Caco-2 (cell line): ENCODE results near the gene RBM4B. TPM values are rescaled to one million over a fixed set of nuclear protein-coding genes. Genes with fewer than 3 reads are reported as not detected.

Experiments used
- BruUV-seq: library from RNA; stranded (reverse); fragments of 400-500 nt; replicated peaks from 2 replicates; lab custom pipeline; 2021; lab: Mats Ljungman, UMichigan
- CTCF ChIA-PET: fragments of 300-600 bp; sonication (Branson Sonifier 250); formaldehyde crosslinking; loops from one replicate; lab custom pipeline; 2022; ENCODE audit warnings: antibody characterized with exemption; lab: Charles Lee
- POLR2A ChIA-PET: fragments of 300-600 bp; sonication (Branson Sonifier 250); formaldehyde crosslinking; loops from one replicate; lab custom pipeline; 2022; ENCODE audit warnings: antibody characterized with exemption; lab: Charles Lee
- DNase-seq, 2 experiments: peaks; one replicate each; pipeline versions ENCODE4 v3.0.0 to v3.0.0-alpha.2; 2020 to 2022
- H3K27me3 ChIP-seq: replicated peaks from 2 replicates; pipeline ENCODE4 v1.6.0; 2011; ENCODE audit warnings: low read length; ENCODE audit not compliant: control insufficient read depth, insufficient read depth
- H3K36me3 ChIP-seq: 2 replicates; pipeline ENCODE4 v1.5.1; 2011; ENCODE audit warnings: low read length; ENCODE audit not compliant: control insufficient read depth, insufficient read depth
- H3K4me1 ChIP-seq: fragments of 250-450 bp; sonication (Bioruptor Pico); 2 replicates; pipeline ENCODE4 v1.5.1; 2020; ENCODE audit warnings: mild to moderate bottlenecking
- H3K4me3 ChIP-seq: 2 replicates; pipeline ENCODE4 v1.5.1; 2011; ENCODE audit warnings: low read depth, mild to moderate bottlenecking, control low read depth, low read length
- H3K9me3 ChIP-seq: fragments of 250-450 bp; sonication (Bioruptor Pico); 2 replicates; pipeline ENCODE4 v1.5.1; 2020; ENCODE audit warnings: mild to moderate bottlenecking, moderate library complexity
- H3K27ac Mint-ChIP-seq: one replicate; pipeline ENCODE4 v1.8.0; 2022; ENCODE audit warnings: mixed read lengths; ENCODE audit not compliant: unreplicated experiment
- H3K27me3 Mint-ChIP-seq: one replicate; pipeline ENCODE4 v1.8.0; 2022; ENCODE audit warnings: mixed read lengths; ENCODE audit not compliant: insufficient read depth, unreplicated experiment
- H3K36me3 Mint-ChIP-seq: one replicate; pipeline ENCODE4 v1.8.0; 2022; ENCODE audit warnings: mild to moderate bottlenecking, mixed read lengths; ENCODE audit not compliant: insufficient read depth, unreplicated experiment
- H3K4me1 Mint-ChIP-seq: one replicate; pipeline ENCODE4 v1.8.0; 2022; ENCODE audit warnings: low read depth, mixed read lengths; ENCODE audit not compliant: unreplicated experiment
- H3K4me3 Mint-ChIP-seq: one replicate; pipeline ENCODE4 v1.8.0; 2022; ENCODE audit warnings: mild to moderate bottlenecking, moderate library complexity, mixed read lengths; ENCODE audit not compliant: unreplicated experiment
- H3K9me3 Mint-ChIP-seq: one replicate; pipeline ENCODE4 v1.8.0; 2022; ENCODE audit warnings: mixed read lengths; ENCODE audit not compliant: unreplicated experiment
- CTCF ChIP-seq, 2 experiments: fragments of 200-600 bp in 1 of 2; IDR thresholded peaks; 1 replicate in 1 of 2; 2 replicates in 1 of 2; pipeline versions ENCODE4 v1.5.1 to v1.8.0; 2011 to 2022; ENCODE audit warnings: antibody characterized with exemption in 1 of 2, control low read depth in 1 of 2, inconsistent platforms in 1 of 2, low read depth in 1 of 2, low read length in 1 of 2, mild to moderate bottlenecking in 1 of 2, moderate library complexity in 1 of 2; ENCODE audit not compliant: insufficient read depth in 1 of 2, severe bottlenecking in 1 of 2, unreplicated experiment in 1 of 2
- intact Hi-C: fragments of 100-400 bp; cut with micrococcal nuclease; formaldehyde crosslinking; loops from one replicate; pipeline ENCODE4 v1.10.0; 2022; ENCODE audit not compliant: unreplicated experiment
- total RNA-seq: library from RNA; stranded (reverse); gene quantifications from 2 replicates; pipeline ENCODE4 v1.2.3, GENCODE V29; 2022

Gene RBM4B
- total RNA-seq, 1 experiment from 2014 or later: 45.8 TPM

- H3K9me3 ChIP-seq: no peaks in the 10 kb centered on the region
- H3K4me3 Mint-ChIP-seq: no peak overlapping the region
- no TSS peak for BruUV-seq
- TF ChIP-seq CTCF (IDR thresholded peaks at IDR 0.05; ENCODE audit: insufficient read depth in 1 of 2, low read depth in 1 of 2, low read length in 1 of 2, severe bottlenecking in 1 of 2, unreplicated experiment in 1 of 2): no peak
- no peaks in the 10 kb centered on the region for H3K9me3 Mint-ChIP-seq
- DNase-seq: peak in 1 of 2 experiments; percentile 55
- H3K27me3 ChIP-seq: no peaks in the 10 kb centered on the region
- intact Hi-C loops: no loop called here
- H3K27me3 Mint-ChIP-seq: no peaks in the 10 kb centered on the region
- H3K36me3 ChIP-seq: 0 out of 2 replicates have a peak, but pooled peaks cover 1% of the 10 kb centered on the region
- H3K4me3 ChIP-seq: no peak overlapping the region
- peak overlapping the region; percentile 18 for H3K27ac Mint-ChIP-seq
- ChIA-PET CTCF (interaction anchor here (1.6 kb wide), 1 partner anchor 9 kb away, joined by 6 read pairs; the partner anchor contains the start of gene RBM4B), POLR2A (interaction anchor here (1.6 kb wide), 1 partner anchor 8 kb away, joined by 5 read pairs; the partner anchor contains the start of gene RBM4B)
- peaks cover 16% of the 10 kb centered on the region for H3K4me1 ChIP-seq
- peaks cover 28% of the 10 kb centered on the region for H3K36me3 Mint-ChIP-seq
- peaks cover 11% of the 10 kb centered on the region for H3K4me1 Mint-ChIP-seq
Measured at GRCh38 chr11:66686100-66686785, 8.6 kb upstream of the RBM4B start.

- Mint-ChIP-seq H3K36me3 (peaks cover 28% of the 10 kb centered on the region), H3K9me3 (no peaks in the 10 kb centered on the region), H3K4me3 (no peak overlapping the region), H3K27me3 (no peaks in the 10 kb centered on the region), H3K4me1 (peaks cover 11% of the 10 kb centered on the region), H3K27ac (no peak overlapping the region)
- no TSS peak for BruUV-seq
- ChIA-PET CTCF (interaction anchor here (1.6 kb wide), 1 partner anchor 8 kb away, joined by 6 read pairs; the partner anchor contains the start of gene RBM4B), POLR2A (interaction anchor here (0.6 to 1.6 kb wide), 2 partner anchors 8 to 418 kb away, joined by 5 to 7 read pairs; partner anchors contain the start of gene RBM4B)
- DNase-seq: no peak
- Histone ChIP-seq H3K4me3 (no peak overlapping the region), H3K9me3 (no peaks in the 10 kb centered on the region), H3K27me3 (no peaks in the 10 kb centered on the region), H3K36me3 (0 out of 2 replicates have a peak, but pooled peaks cover 1% of the 10 kb centered on the region), H3K4me1 (peaks cover 16% of the 10 kb centered on the region)
- intact Hi-C loops: no loop called here
- TF ChIP-seq CTCF (IDR thresholded peaks at IDR 0.05; ENCODE audit: insufficient read depth in 1 of 2, low read depth in 1 of 2, low read length in 1 of 2, severe bottlenecking in 1 of 2, unreplicated experiment in 1 of 2): no peak
Measured at GRCh38 chr11:66685276-66686099, 7.8 kb upstream of the RBM4B start.

- Histone ChIP-seq H3K4me1 (peaks cover 12% of the 10 kb centered on the region), H3K36me3 (0 out of 2 replicates have a peak, but pooled peaks cover 1% of the 10 kb centered on the region), H3K27me3 (no peaks in the 10 kb centered on the region), H3K4me3 (no peak overlapping the region), H3K9me3 (no peaks in the 10 kb centered on the region)
- no peak for TF ChIP-seq CTCF (IDR thresholded peaks at IDR 0.05; ENCODE audit: insufficient read depth in 1 of 2, low read depth in 1 of 2, low read length in 1 of 2, severe bottlenecking in 1 of 2, unreplicated experiment in 1 of 2)
- no TSS peak for BruUV-seq
- H3K27ac Mint-ChIP-seq: no peak overlapping the region
- no peaks in the 10 kb centered on the region for H3K9me3 Mint-ChIP-seq
- no peaks in the 10 kb centered on the region for H3K27me3 Mint-ChIP-seq
- intact Hi-C loops: no loop called here
- H3K4me3 Mint-ChIP-seq: no peak overlapping the region
- ChIA-PET CTCF (no interaction called here), POLR2A (interaction anchor here (0.6 kb wide), 1 partner anchor 419 kb away, joined by 7 read pairs; no protein-coding TSS in a partner anchor)
- H3K36me3 Mint-ChIP-seq: peaks cover 26% of the 10 kb centered on the region
- DNase-seq: no peak
- H3K4me1 Mint-ChIP-seq: peaks cover 11% of the 10 kb centered on the region
Measured at GRCh38 chr11:66684635-66685034, 6.9 kb upstream of the RBM4B start.
